Osteoblast (primary cell): ENCODE data around the gene CYP2A6. TPM values are rescaled to one million over a fixed set of nuclear protein-coding genes. Genes with fewer than 3 reads are reported as not detected.
"Not testable (repeated sequence)": the region's sequence is repeated elsewhere in the genome, so short reads cannot be mapped to it uniquely, and the experiment has no call there.

ENCODE experiments used
- DNase-seq: peaks from one replicate; pipeline ENCODE4 v3.0.0; 2011; ENCODE audit warnings: low spot score, mixed read lengths; ENCODE audit not compliant: insufficient read length; ENCODE audit errors: missing footprints
- H2AFZ ChIP-seq: 2 replicates; pipeline ENCODE4 v1.6.0; 2011; ENCODE audit warnings: mild to moderate bottlenecking, low read length
- H3K27ac ChIP-seq: 2 replicates; pipeline ENCODE4 v1.5.1; 2011; ENCODE audit warnings: mild to moderate bottlenecking, low read depth, low read length, moderate library complexity
- H3K27me3 ChIP-seq: 2 replicates; pipeline ENCODE4 v1.6.0; 2012; ENCODE audit warnings: mild to moderate bottlenecking, control low read depth, inconsistent platforms, low read length, moderate library complexity; ENCODE audit not compliant: insufficient read depth
- H3K36me3 ChIP-seq: 2 replicates; pipeline ENCODE4 v1.5.1; 2011; ENCODE audit warnings: mild to moderate bottlenecking, low read length, control low read depth, moderate library complexity; ENCODE audit not compliant: insufficient read depth
- H3K4me1 ChIP-seq: 2 replicates; pipeline ENCODE4 v1.5.1; 2011; ENCODE audit warnings: mild to moderate bottlenecking, low read length, control low read depth, moderate library complexity; ENCODE audit not compliant: insufficient read depth
- H3K4me2 ChIP-seq: 2 replicates; pipeline ENCODE4 v1.6.0; 2011; ENCODE audit warnings: mild to moderate bottlenecking, low read length; ENCODE audit not compliant: insufficient read depth
- H3K4me3 ChIP-seq: fragments of 200-600 bp; sonication (generic); 3 replicates; pipeline ENCODE4 v1.5.1; 2012; ENCODE audit warnings: mild to moderate bottlenecking, low read length, inconsistent platforms; ENCODE audit not compliant: insufficient read depth
- H3K79me2 ChIP-seq: 2 replicates; pipeline ENCODE4 v1.6.0; 2012; ENCODE audit warnings: mild to moderate bottlenecking, low read length, control low read depth, inconsistent platforms; ENCODE audit not compliant: insufficient read depth
- H3K9me3 ChIP-seq: 2 replicates; pipeline ENCODE4 v1.5.1; 2011; ENCODE audit warnings: low read depth, low read length, control low read depth
- H4K20me1 ChIP-seq: 2 replicates; pipeline ENCODE4 v1.6.0; 2012; ENCODE audit warnings: mild to moderate bottlenecking, low read length, control low read depth; ENCODE audit not compliant: insufficient read depth
- total RNA-seq: library from RNA; depleted of rRNA; stranded (reverse); fragments of >200 nt; gene quantifications from 2 replicates; pipeline ENCODE4 v1.2.3, GENCODE V29; 2012
- TF ChIP-seq, protein P1 (sequence below): IDR thresholded peaks from 2 replicates; pipeline ENCODE4 v1.5.1; 2011; ENCODE audit warnings: mild to moderate bottlenecking, low read depth, low read length, moderate library complexity; ENCODE audit errors: extremely low read depth

Gene CYP2A6
- total RNA-seq, 1 donor: not detected

DNA sequence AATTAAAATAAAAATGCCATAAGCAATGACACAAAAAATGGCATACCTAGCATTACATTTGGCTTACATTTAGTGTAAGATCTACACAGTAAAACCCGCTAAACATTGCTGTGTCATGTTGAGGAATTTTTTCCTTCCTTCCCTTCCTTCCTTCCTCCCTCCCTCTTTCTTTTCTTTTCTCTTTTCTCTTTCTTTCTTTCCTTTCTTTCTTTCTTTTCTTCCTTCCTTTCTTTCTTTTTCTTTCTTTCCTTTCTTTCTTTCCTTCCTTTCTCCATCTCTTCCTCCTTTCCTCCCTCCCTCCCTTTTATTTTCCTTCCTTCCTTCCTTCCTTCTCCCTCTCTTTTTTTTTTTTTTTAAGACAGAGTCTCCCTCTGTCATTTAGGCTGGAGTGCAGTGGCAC is 11.8 kb downstream of the CYP2A6 start:
- not testable (repeated sequence) for H2AFZ ChIP-seq, H3K36me3 ChIP-seq, DNase-seq

DNA sequence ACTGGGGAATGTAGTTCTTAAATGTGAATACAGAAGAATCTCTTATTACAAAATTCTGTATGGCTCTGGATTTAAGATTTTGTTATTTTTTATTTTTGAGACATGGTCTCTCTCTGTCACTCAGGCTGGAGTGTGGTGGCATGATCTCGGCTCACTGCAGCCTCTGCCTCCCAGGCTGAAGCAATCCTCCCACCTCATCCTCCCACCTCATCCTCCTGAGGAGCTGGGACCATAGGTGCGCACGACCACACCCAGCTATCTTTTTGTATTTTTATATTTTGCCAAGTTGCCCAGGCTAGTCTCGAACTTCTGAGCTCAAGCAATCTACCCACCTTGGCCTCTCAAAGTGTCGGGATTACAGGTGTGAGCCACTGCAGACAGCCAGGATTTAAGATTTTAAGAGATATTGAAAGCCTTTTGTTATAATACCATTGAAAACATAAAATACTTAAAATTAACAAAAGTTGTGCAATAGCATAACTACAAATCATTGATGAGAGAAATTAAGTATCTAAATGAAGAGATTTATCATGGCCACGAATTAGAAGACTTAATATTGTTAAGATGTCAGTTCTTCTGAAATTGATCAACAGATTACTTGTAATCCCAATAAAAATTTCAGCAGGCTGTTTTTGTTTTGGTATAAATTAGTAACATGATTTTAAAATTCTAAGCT is 13.4 kb downstream of the CYP2A6 start:
- TF ChIP-seq, protein P1, sequence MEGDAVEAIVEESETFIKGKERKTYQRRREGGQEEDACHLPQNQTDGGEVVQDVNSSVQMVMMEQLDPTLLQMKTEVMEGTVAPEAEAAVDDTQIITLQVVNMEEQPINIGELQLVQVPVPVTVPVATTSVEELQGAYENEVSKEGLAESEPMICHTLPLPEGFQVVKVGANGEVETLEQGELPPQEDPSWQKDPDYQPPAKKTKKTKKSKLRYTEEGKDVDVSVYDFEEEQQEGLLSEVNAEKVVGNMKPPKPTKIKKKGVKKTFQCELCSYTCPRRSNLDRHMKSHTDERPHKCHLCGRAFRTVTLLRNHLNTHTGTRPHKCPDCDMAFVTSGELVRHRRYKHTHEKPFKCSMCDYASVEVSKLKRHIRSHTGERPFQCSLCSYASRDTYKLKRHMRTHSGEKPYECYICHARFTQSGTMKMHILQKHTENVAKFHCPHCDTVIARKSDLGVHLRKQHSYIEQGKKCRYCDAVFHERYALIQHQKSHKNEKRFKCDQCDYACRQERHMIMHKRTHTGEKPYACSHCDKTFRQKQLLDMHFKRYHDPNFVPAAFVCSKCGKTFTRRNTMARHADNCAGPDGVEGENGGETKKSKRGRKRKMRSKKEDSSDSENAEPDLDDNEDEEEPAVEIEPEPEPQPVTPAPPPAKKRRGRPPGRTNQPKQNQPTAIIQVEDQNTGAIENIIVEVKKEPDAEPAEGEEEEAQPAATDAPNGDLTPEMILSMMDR: no peak
- DNase-seq: no peak
- Histone ChIP-seq H2AFZ (no peak overlapping the region), H4K20me1 (no peaks in the 10 kb centered on the region), H3K79me2 (no peaks in the 10 kb centered on the region), H3K4me3 (no peak overlapping the region), H3K27ac (no peak overlapping the region), H3K36me3 (no peaks in the 10 kb centered on the region), H3K9me3 (no peaks in the 10 kb centered on the region), H3K27me3 (no peaks in the 10 kb centered on the region), H3K4me1 (peaks cover 6% of the 10 kb centered on the region), H3K4me2 (no peak overlapping the region)

More for the DNA sequence above, 11.8 kb downstream of the CYP2A6 start:
- H3K4me1 ChIP-seq, H4K20me1 ChIP-seq, H3K4me3 ChIP-seq, H3K9me3 ChIP-seq, H3K27me3 ChIP-seq, H3K4me2 ChIP-seq, H3K79me2 ChIP-seq, H3K27ac ChIP-seq: not testable (repeated sequence)

DNA sequence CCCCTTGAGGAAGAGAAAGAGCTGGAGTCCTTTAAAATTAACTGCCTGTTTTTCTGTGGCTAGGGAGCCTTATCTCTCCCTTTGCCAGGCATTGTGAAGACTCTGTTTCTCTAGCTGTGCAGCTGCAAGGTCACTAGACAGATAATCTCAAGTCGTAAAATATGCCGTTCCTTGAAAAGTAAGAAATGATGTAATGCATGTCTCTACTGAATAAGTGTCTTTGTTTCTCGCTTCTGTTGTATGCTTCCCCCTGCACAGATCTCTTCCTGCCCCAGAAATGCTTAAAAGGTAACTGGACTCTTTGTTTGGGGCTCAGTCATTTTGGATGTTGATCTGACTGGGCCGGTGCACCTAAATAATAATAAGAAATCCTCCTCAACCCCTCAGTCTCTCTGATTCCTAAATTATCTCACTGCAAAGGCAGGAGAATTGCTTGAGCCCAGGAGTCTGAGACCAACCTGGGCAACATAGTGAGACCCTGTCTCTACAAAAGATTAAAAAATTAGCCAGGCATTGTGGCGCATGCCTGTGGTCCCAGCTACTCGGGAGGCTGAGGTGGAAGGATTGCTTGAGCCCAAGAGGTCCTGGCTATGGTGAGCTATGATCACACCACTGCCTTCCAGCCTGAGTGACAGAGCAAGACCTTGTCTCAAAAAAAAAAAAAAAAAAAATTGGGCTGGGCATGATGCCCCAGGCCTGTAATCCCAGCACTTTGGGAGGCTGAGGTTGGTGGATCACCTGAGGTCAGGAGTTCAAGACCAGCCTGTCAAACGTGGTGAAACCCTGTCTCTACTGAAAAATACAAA is 16.3 kb downstream of the CYP2A6 start:
- not testable (repeated sequence) for H3K79me2 ChIP-seq, H2AFZ ChIP-seq, H3K9me3 ChIP-seq, H3K4me3 ChIP-seq, H3K4me2 ChIP-seq, H3K27me3 ChIP-seq, H3K36me3 ChIP-seq, DNase-seq, H4K20me1 ChIP-seq, H3K27ac ChIP-seq
- H3K4me1 ChIP-seq: peaks cover 14% of the 10 kb centered on the region

DNA sequence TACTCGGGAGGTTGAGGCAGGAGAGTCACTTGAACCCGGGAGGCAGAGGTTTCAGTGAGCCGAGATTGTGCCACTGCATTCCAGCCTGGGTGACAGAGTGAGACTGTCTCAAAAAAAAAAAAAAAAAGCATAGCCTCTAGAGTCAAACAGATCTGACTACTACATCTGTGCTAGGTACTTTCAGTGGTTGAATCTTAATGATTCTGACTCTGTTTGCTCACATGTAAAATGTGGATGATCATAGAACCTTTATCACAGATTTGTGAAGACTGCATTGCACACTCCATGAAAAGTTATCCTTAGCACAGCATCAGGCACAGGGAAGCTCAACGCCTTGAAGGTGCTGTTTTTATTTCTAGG is 17.8 kb downstream of the CYP2A6 start:
- DNase-seq, H3K4me3 ChIP-seq, H3K36me3 ChIP-seq, H4K20me1 ChIP-seq, H3K9me3 ChIP-seq, H2AFZ ChIP-seq, H3K27me3 ChIP-seq, H3K79me2 ChIP-seq: not testable (repeated sequence)
- H3K27ac ChIP-seq: peak overlapping the region; percentile 62
- peaks cover 14% of the 10 kb centered on the region for H3K4me1 ChIP-seq
- peak overlapping the region; percentile 33 for H3K4me2 ChIP-seq

DNA sequence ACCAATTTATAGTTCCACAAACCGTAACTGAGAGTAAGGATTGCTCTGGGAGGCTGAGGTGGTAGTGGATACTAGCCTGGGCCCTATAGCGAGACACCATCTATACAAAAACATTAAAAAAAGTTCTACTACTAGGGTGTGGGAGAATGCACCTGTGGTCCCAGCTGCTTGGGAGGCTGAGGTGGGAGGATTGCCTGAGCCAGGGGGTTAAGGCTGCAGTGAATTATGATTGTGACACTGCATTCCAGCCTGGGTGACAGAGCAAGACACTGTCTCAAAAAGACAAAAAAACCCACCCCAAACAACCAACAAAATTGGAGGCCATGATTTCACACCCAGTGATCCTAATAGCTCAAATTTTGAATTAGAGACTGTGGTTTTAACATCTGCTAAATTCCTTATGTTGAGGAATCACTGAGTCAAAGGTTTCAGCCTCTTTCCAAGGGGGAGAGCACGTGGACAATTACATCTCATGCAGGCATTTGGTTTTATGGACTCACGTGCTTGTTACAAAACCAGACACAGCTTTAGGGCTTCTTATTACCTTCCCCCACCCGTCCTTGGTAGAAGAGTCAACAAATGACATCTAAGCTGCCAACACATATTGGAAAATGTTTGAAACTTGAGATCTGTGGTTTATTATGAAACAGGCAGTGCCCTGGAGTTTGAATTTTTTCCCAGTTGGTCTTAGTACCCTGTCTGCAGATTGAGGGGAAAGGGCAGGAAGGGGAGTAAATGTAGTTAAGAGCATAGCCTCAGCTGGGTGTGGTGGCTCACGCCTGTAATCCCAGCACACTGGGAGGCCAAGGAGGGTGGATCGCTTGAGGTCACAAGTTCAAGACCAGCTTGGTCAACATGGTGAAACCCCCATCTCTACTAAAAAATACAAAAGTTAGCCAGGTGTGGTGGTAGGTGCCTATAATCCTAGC is 18.5 kb downstream of the CYP2A6 start:
- H3K27ac ChIP-seq: peak overlapping the region; percentile 62
- TF ChIP-seq, protein P1: no peak
- H2AFZ ChIP-seq: no peak overlapping the region

DNA sequence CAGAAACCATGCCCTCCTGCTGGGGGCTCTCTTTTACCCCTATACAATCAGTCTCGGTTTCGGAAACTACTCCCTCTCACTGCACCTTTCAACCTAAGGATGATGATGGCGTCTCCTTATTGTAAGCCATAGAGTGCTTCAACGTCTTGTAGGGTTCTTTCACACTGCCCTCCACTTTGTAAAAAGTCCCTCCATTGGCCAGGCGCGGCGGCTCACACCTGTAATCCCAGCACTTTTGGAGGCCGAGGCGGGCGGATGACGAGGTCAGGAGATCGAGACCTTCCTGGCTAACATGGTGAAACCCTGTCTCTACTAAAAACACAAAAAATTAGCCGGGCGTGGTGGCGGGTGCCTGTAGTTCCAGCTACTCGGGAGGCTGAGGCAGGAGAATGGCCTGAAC is 19.5 kb downstream of the CYP2A6 start:
- not testable (repeated sequence) for H3K27ac ChIP-seq, H3K36me3 ChIP-seq, H3K79me2 ChIP-seq, DNase-seq, H3K4me2 ChIP-seq, H3K27me3 ChIP-seq, H4K20me1 ChIP-seq, H3K9me3 ChIP-seq, H2AFZ ChIP-seq, H3K4me3 ChIP-seq
- peaks cover 14% of the 10 kb centered on the region for H3K4me1 ChIP-seq

More for the DNA sequence above, 18.5 kb downstream of the CYP2A6 start:
- Histone ChIP-seq H3K36me3 (peaks cover 5% of the 10 kb centered on the region), H3K27me3 (no peaks in the 10 kb centered on the region), H3K4me2 (peak overlapping the region; percentile 33), H3K4me3 (no peak overlapping the region), H3K4me1 (peaks cover 14% of the 10 kb centered on the region), H3K9me3 (no peaks in the 10 kb centered on the region), H4K20me1 (no peaks in the 10 kb centered on the region), H3K79me2 (no peaks in the 10 kb centered on the region)
- DNase-seq: peak; percentile 92
